ENCODE data around the gene PDE8A.

The PDE8A gene

GRCh38 chr15:85025516-85026251, 44.0 kb downstream of the PDE8A start:
- no peak overlapping the region for H3K4me3 ChIP-seq (replicated peaks; ENCODE audit: low read depth, low read length)
- no peak for DNase-seq (ENCODE audit: extremely low read depth, insufficient read length)
- no peak for TF ChIP-seq CTCF (IDR thresholded peaks at IDR 0.05; ENCODE audit: insufficient read depth, low read length, poor library complexity, severe bottlenecking)

DNA sequence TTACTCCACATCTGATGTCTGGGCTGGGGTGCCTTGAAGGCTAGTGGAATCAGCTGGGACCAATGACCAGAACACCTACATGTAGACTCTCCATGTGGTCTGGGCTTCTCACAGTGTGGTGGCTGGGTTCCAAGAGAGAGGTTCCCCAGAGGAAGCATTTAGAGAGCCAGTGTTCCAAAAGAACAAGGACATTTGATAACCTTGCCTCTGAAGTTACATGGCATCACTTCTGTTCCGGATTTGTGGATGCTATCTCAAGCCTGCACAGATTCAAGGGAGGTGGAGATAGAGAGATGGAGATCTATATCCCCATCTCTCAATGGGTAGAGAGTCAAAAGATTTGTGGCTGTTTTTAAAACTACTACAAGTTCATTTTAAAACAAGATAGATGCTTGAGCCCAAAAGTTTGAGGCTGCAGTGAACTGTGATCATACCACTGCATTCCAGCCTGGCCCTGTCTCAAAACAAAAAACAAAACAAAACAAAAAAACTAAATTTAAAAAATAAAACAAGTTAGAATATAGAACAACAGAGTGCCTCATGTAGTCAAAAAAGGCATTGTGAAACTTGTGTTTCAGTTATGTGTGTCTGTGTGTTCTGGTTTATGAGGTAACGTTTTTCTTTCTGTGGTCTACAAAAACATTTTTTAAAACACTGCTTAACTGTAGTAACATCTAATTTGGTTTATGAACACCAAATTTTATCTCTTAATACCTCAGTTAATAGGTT, 44.8 kb downstream of the PDE8A start:
- no peak for TF ChIP-seq CTCF (IDR thresholded peaks at IDR 0.05; ENCODE audit: insufficient read depth, low read length, poor library complexity, severe bottlenecking)
- no peaks in the 10 kb centered on the region for H3K27me3 ChIP-seq (replicated peaks; ENCODE audit: control insufficient read depth, insufficient read depth, low read length)

More at GRCh38 chr15:85025516-85026251, 44.0 kb downstream of the PDE8A start:
- Histone ChIP-seq H3K27me3 (replicated peaks; ENCODE audit: control insufficient read depth, insufficient read depth, low read length) (no peaks in the 10 kb centered on the region), H3K36me3 (ENCODE audit: control insufficient read depth, insufficient read depth, low read length) (no peaks in the 10 kb centered on the region)

GRCh38 chr15:85027033-85027380, 45.4 kb downstream of the PDE8A start:
- TF ChIP-seq CTCF (IDR thresholded peaks at IDR 0.05; ENCODE audit: insufficient read depth, low read length, poor library complexity, severe bottlenecking), result no peak
- DNase-seq (ENCODE audit: extremely low read depth, insufficient read length), result no peak
- Histone ChIP-seq H3K36me3 (ENCODE audit: control insufficient read depth, insufficient read depth, low read length) (no peaks in the 10 kb centered on the region), H3K27me3 (replicated peaks; ENCODE audit: control insufficient read depth, insufficient read depth, low read length) (no peaks in the 10 kb centered on the region), H3K4me3 (replicated peaks; ENCODE audit: low read depth, low read length) (no peak overlapping the region)

More for the DNA sequence above, 44.8 kb downstream of the PDE8A start:
- Histone ChIP-seq H3K4me3 (replicated peaks; ENCODE audit: low read depth, low read length) (no peak overlapping the region), H3K36me3 (ENCODE audit: control insufficient read depth, insufficient read depth, low read length) (no peaks in the 10 kb centered on the region)
- DNase-seq (ENCODE audit: extremely low read depth, insufficient read length), result no peak

DNA sequence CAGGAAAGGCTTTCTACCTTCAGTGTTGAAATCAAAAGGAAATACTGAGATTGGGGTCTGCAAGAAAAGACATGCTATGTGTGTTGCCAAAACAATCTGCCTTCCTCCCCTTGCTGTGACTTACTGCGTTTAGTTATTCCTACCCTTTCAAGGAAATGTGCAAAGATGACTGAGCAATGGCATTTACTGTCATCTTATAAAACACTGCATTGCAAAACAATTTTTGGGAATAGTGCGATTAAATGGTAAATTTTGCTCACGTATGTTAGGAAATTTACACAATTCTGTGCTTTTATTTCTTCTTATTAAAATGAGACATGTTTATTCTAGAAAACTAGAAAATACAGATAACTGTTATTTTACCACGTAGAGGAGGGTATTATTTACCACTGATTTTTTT, 45.8 kb downstream of the PDE8A start:
- DNase-seq (ENCODE audit: extremely low read depth, insufficient read length), result no peak
- Histone ChIP-seq H3K27me3 (replicated peaks; ENCODE audit: control insufficient read depth, insufficient read depth, low read length) (no peaks in the 10 kb centered on the region), H3K4me3 (replicated peaks; ENCODE audit: low read depth, low read length) (no peak overlapping the region), H3K36me3 (ENCODE audit: control insufficient read depth, insufficient read depth, low read length) (no peaks in the 10 kb centered on the region)
- TF ChIP-seq CTCF (IDR thresholded peaks at IDR 0.05; ENCODE audit: insufficient read depth, low read length, poor library complexity, severe bottlenecking), result no peak

DNA sequence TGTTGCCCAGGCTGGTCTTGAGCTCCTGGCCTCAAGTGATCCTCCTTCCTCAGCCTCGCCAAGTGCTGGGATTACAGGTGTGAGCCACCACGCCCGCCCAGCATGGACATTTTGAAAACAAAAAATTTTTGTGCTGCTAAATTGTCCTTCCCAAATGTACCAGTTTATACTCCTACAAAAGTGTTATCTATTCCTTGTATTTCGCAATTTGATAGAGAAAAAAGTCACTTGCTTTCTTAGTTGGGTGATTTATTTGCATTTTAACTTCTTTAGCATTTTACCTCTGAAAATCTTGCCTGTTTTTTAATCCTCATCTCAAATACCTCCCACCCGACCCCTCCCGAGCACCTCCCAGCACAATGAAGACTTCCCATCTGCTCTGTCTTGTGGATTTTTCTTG, 46.8 kb downstream of the PDE8A start:
- no peak for TF ChIP-seq CTCF (IDR thresholded peaks at IDR 0.05; ENCODE audit: insufficient read depth, low read length, poor library complexity, severe bottlenecking)
- H3K27me3 ChIP-seq (replicated peaks; ENCODE audit: control insufficient read depth, insufficient read depth, low read length), result no peaks in the 10 kb centered on the region
- H3K36me3 ChIP-seq (ENCODE audit: control insufficient read depth, insufficient read depth, low read length), result no peaks in the 10 kb centered on the region
- DNase-seq (ENCODE audit: extremely low read depth, insufficient read length), result no peak
- no peak overlapping the region for H3K4me3 ChIP-seq (replicated peaks; ENCODE audit: low read depth, low read length)
